ENCODE measurements around the gene AKAP7. TPM values are rescaled to one million over a fixed set of nuclear protein-coding genes. Genes with fewer than 3 reads are reported as not detected.

AKAP7 gene
- polyA plus RNA-seq, 1 donor from 2014 or later: 2.8 TPM

GRCh38 chr6:131269565-131270391, 134.5 kb downstream of the AKAP7 start:
- peaks cover 0 to 1% (median 0%) of the 10 kb centered on the region in 3 donors for H3K4me1 Mint-ChIP-seq
- no peaks in the 10 kb centered on the region for H3K27me3 Mint-ChIP-seq
- H3K4me3 Mint-ChIP-seq: peak overlapping the region in 1 of 4 donors; percentile 9
- H3K36me3 Mint-ChIP-seq: peaks cover 9% of the 10 kb centered on the region
- peaks cover 0 to 7% (median 3%) of the 10 kb centered on the region in 3 donors for H3K9me3 Mint-ChIP-seq
- no peak overlapping the region for H3K27ac Mint-ChIP-seq

- Mint-ChIP-seq H3K27me3 (no peaks in the 10 kb centered on the region), H3K4me1 (peaks cover 0 to 1% (median 0%) of the 10 kb centered on the region in 3 donors), H3K27ac (no peak overlapping the region), H3K4me3 (no peak overlapping the region), H3K9me3 (peaks cover 0 to 7% (median 3%) of the 10 kb centered on the region in 3 donors), H3K36me3 (peaks cover 10% of the 10 kb centered on the region)
Measured at GRCh38 chr6:131270534-131270933, 135.3 kb downstream of the AKAP7 start.

- no peak overlapping the region for H3K27ac Mint-ChIP-seq
Measured at GRCh38 chr6:131275273-131275672, 140.0 kb downstream of the AKAP7 start.

GRCh38 chr6:131277591-131277990, 142.3 kb downstream of the AKAP7 start:
- Mint-ChIP-seq H3K4me1 (peaks cover 9 to 13% (median 13%) of the 10 kb centered on the region in 3 donors), H3K4me3 (no peak overlapping the region), H3K36me3 (peaks cover 14% of the 10 kb centered on the region), H3K27me3 (no peaks in the 10 kb centered on the region), H3K27ac (no peak overlapping the region), H3K9me3 (peaks cover 0 to 2% (median 0%) of the 10 kb centered on the region in 3 donors)

More at GRCh38 chr6:131275273-131275672, 140.0 kb downstream of the AKAP7 start:
- Mint-ChIP-seq H3K4me3 (no peak overlapping the region), H3K27me3 (no peaks in the 10 kb centered on the region), H3K36me3 (peaks cover 14% of the 10 kb centered on the region), H3K4me1 (peaks cover 0 to 4% (median 1%) of the 10 kb centered on the region in 3 donors), H3K9me3 (peaks cover 2% of the 10 kb centered on the region in 3 donors)

GRCh38 chr6:131281471-131282270, 146.4 kb downstream of the AKAP7 start:
- Mint-ChIP-seq H3K4me1 (peaks cover 9 to 13% (median 12%) of the 10 kb centered on the region in 3 donors), H3K9me3 (peaks cover 0 to 2% (median 0%) of the 10 kb centered on the region in 3 donors), H3K27ac (peak overlapping the region; percentile 29 to 84 (median 81))

GRCh38 chr6:131282365-131282764, 147.1 kb downstream of the AKAP7 start:
- no peak overlapping the region for H3K27ac Mint-ChIP-seq
- peaks cover 0 to 2% (median 0%) of the 10 kb centered on the region in 3 donors for H3K9me3 Mint-ChIP-seq
- H3K36me3 Mint-ChIP-seq: peaks cover 8% of the 10 kb centered on the region
- peaks cover 9 to 13% (median 12%) of the 10 kb centered on the region in 3 donors for H3K4me1 Mint-ChIP-seq
- no peaks in the 10 kb centered on the region for H3K27me3 Mint-ChIP-seq
- no peak overlapping the region for H3K4me3 Mint-ChIP-seq

More at GRCh38 chr6:131281471-131282270, 146.4 kb downstream of the AKAP7 start:
- Mint-ChIP-seq H3K4me3 (peak overlapping the region in 3 of 4 donors; percentile 70 to 90 (median 86)), H3K27me3 (no peaks in the 10 kb centered on the region), H3K36me3 (peaks cover 8% of the 10 kb centered on the region)

DNA sequence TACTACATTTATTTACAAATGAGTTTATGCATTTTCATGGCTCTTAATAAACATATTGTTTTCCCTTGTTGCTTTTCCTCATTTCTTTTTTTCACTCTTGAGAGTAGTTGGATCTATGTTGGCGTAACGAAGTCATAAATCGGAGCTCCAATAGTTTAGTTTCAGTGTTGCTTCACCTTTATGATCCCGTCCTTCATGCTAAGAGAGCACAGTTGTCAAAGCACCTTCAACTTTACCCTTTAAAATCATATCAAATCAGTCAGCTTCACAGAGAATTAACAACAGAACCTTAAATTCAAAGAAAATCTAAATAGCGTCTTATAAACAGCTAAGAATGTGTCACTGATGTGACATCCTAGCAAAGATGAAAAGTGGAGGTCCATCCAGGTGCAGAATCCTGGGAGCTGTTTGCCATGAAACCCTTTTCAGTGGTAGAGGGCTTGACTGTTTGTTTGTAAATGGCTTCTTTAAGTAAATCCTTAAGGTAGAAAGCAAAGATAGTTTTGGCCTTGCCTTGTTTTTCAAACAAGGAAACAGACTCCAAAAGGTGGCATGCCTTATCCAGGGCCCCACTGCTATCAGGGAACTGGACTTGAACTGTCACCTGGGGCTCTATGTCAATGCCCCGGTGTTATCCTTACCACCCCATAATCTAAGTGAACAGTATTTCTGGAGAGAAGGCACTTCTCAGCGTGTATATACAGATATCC, 148.4 kb downstream of the AKAP7 start:
- Mint-ChIP-seq H3K9me3 (peaks cover 0 to 2% (median 0%) of the 10 kb centered on the region in 3 donors), H3K27me3 (no peaks in the 10 kb centered on the region), H3K4me1 (peaks cover 9 to 12% (median 9%) of the 10 kb centered on the region in 3 donors), H3K36me3 (peaks cover 7% of the 10 kb centered on the region), H3K4me3 (no peak overlapping the region), H3K27ac (no peak overlapping the region)

GRCh38 chr6:131285548-131285947, 150.3 kb downstream of the AKAP7 start:
- H3K27me3 Mint-ChIP-seq: no peaks in the 10 kb centered on the region
- peaks cover 9% of the 10 kb centered on the region in 3 donors for H3K4me1 Mint-ChIP-seq
- no peaks in the 10 kb centered on the region for H3K9me3 Mint-ChIP-seq
- H3K36me3 Mint-ChIP-seq: peaks cover 4% of the 10 kb centered on the region
- H3K4me3 Mint-ChIP-seq: no peak overlapping the region
- H3K27ac Mint-ChIP-seq: no peak overlapping the region

GRCh38 chr6:131286469-131287040, 151.3 kb downstream of the AKAP7 start:
- Mint-ChIP-seq H3K27me3 (no peaks in the 10 kb centered on the region), H3K9me3 (no peaks in the 10 kb centered on the region), H3K4me3 (no peak overlapping the region), H3K27ac (no peak overlapping the region), H3K4me1 (peaks cover 3 to 4% (median 3%) of the 10 kb centered on the region in 3 donors), H3K36me3 (peaks cover 4% of the 10 kb centered on the region)

GRCh38 chr6:131288214-131288613, 152.9 kb downstream of the AKAP7 start:
- no peak overlapping the region for H3K27ac Mint-ChIP-seq
- peaks cover 0 to 6% (median 5%) of the 10 kb centered on the region in 3 donors for H3K4me1 Mint-ChIP-seq

GRCh38 chr6:131290955-131291354, 155.7 kb downstream of the AKAP7 start:
- Mint-ChIP-seq H3K4me1 (peaks cover 0 to 6% (median 5%) of the 10 kb centered on the region in 3 donors), H3K4me3 (no peak overlapping the region)

More at GRCh38 chr6:131288214-131288613, 152.9 kb downstream of the AKAP7 start:
- no peaks in the 10 kb centered on the region for H3K27me3 Mint-ChIP-seq
- H3K9me3 Mint-ChIP-seq: no peaks in the 10 kb centered on the region
- peak overlapping the region in 1 of 4 donors; percentile 44 for H3K4me3 Mint-ChIP-seq
- peaks cover 7% of the 10 kb centered on the region for H3K36me3 Mint-ChIP-seq

DNA sequence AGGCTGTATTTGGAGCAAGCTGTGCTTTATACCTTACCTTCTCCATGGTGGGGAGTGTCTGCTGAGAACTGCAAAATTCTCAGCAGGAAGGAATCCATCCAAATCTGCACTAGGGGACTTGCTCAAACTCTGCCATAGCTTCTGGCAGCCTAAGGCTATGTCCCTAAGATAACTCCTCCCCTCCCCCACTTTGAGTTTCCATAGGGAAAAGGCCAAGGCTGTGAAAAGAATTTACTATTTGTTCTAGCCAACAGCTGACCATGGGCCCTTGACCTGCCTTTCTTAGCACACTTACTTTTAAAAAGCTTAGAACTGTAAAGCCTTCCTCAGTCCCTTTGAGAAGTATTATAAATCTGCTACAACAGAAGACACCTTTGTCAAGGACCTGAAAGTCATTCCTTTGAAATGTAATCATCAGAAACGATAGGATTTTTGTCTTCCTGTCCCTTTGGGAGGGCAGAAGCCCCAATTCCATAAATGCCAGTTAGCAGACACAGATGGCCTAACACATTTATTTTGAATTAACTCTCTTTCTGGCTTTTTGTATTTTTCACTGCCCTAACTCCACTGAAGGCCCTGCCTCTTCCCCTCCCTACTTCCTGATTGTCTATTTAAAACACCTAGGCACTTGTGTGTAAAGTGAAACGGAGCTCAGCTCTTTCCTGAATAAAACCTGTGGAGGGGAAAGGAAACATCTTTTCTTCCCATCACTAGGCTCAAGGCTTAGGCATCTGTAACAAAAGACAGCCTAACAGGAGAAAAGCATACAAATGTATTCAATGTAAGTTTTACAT, 157.1 kb downstream of the AKAP7 start:
- Mint-ChIP-seq H3K4me1 (peaks cover 0 to 6% (median 5%) of the 10 kb centered on the region in 3 donors), H3K4me3 (no peak overlapping the region), H3K27ac (no peak overlapping the region), H3K9me3 (no peaks in the 10 kb centered on the region), H3K27me3 (no peaks in the 10 kb centered on the region), H3K36me3 (peaks cover 7% of the 10 kb centered on the region)

More at GRCh38 chr6:131290955-131291354, 155.7 kb downstream of the AKAP7 start:
- no peaks in the 10 kb centered on the region for H3K9me3 Mint-ChIP-seq
- H3K27ac Mint-ChIP-seq: no peak overlapping the region
- H3K36me3 Mint-ChIP-seq: peaks cover 4% of the 10 kb centered on the region
- no peaks in the 10 kb centered on the region for H3K27me3 Mint-ChIP-seq

DNA sequence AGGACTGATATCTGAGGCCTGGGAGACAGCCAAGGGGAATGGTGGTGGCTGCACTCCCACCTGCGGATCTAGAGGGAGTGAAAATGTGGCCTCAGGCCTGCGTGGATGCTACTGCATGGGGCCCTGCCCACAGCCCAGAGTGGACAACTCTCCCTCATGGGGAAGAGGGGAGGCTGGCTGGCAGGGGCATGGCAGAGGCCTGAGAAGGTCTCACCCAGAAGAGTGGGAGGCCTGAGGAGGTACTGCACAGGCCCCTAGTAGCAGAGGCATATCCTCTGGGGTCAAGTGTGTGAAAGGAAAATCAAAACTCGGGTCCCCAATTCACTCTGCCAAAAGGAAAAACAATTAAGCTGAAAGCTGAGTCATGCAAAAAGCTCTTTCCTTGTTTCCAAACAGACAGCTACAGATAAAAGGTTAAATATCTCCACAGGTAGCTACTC, 158.2 kb downstream of the AKAP7 start:
- no peak overlapping the region for H3K4me3 Mint-ChIP-seq
- peaks cover 0 to 6% (median 5%) of the 10 kb centered on the region in 3 donors for H3K4me1 Mint-ChIP-seq
- H3K9me3 Mint-ChIP-seq: no peaks in the 10 kb centered on the region
- H3K27ac Mint-ChIP-seq: no peak overlapping the region
- peaks cover 7% of the 10 kb centered on the region for H3K36me3 Mint-ChIP-seq
- H3K27me3 Mint-ChIP-seq: no peaks in the 10 kb centered on the region

Measured in IgD-negative memory B cell (primary cell).